Astrocyte (in vitro differentiated cells and primary cell): ENCODE measurements around the gene GABRR3. TPM values are rescaled to one million over a fixed set of nuclear protein-coding genes. Genes with fewer than 3 reads are reported as not detected.

Source experiments
- DNase-seq: peaks from one replicate; pipeline ENCODE4 v3.0.0-alpha.2; 2010; ENCODE audit warnings: low read depth
- FAIRE-seq: peaks from 2 replicates; lab custom pipeline; 2011; peaks lifted over from hg19 to GRCh38; lab: Jason Lieb, UNC
- H2AFZ ChIP-seq: 2 replicates; pipeline ENCODE4 v1.6.0; 2012; ENCODE audit warnings: low read depth, low read length, inconsistent platforms
- H3K27ac ChIP-seq: 2 replicates; pipeline ENCODE4 v1.5.1; 2011; ENCODE audit warnings: low read depth, low read length, inconsistent platforms
- H3K27me3 ChIP-seq: 2 replicates; pipeline ENCODE4 v1.6.0; 2011; ENCODE audit warnings: low read length, inconsistent platforms; ENCODE audit not compliant: insufficient read depth
- H3K36me3 ChIP-seq: 2 replicates; pipeline ENCODE4 v1.5.1; 2011; ENCODE audit warnings: low read length, inconsistent platforms; ENCODE audit not compliant: insufficient read depth
- H3K4me1 ChIP-seq: 2 replicates; pipeline ENCODE4 v1.5.1; 2011; ENCODE audit warnings: low read length, inconsistent platforms; ENCODE audit not compliant: insufficient read depth
- H3K4me2 ChIP-seq: 2 replicates; pipeline ENCODE4 v1.6.0; 2012; ENCODE audit warnings: low read length, inconsistent platforms
- H3K4me3 ChIP-seq: 2 replicates; pipeline ENCODE4 v1.5.1; 2011; ENCODE audit warnings: low read depth, mild to moderate bottlenecking, low read length, inconsistent platforms; ENCODE audit not compliant: insufficient read depth
- H3K79me2 ChIP-seq: 2 replicates; pipeline ENCODE4 v1.6.0; 2012; ENCODE audit warnings: mild to moderate bottlenecking, low read length, inconsistent platforms; ENCODE audit not compliant: insufficient read depth
- H3K9ac ChIP-seq: 2 replicates; pipeline ENCODE4 v1.6.0; 2012; ENCODE audit warnings: mild to moderate bottlenecking, low read length, inconsistent platforms
- H3K9me3 ChIP-seq: 2 replicates; pipeline ENCODE4 v1.5.1; 2012; ENCODE audit warnings: low read depth, mild to moderate bottlenecking, low read length, inconsistent platforms; ENCODE audit not compliant: insufficient read depth
- H4K20me1 ChIP-seq: 2 replicates; pipeline ENCODE4 v1.6.0; 2012; ENCODE audit warnings: low read length, inconsistent platforms; ENCODE audit not compliant: insufficient read depth
- H3K27ac Mint-ChIP-seq: one replicate; pipeline ENCODE4 v1.8.0; 2021; ENCODE audit warnings: mild to moderate bottlenecking, mixed read lengths; ENCODE audit not compliant: unreplicated experiment
- H3K27me3 Mint-ChIP-seq: one replicate; pipeline ENCODE4 v1.8.0; 2021; ENCODE audit warnings: low read depth, mixed read lengths; ENCODE audit not compliant: unreplicated experiment
- H3K36me3 Mint-ChIP-seq: one replicate; pipeline ENCODE4 v1.8.0; 2021; ENCODE audit warnings: low read depth, mixed read lengths; ENCODE audit not compliant: unreplicated experiment
- H3K4me1 Mint-ChIP-seq: one replicate; pipeline ENCODE4 v1.8.0; 2021; ENCODE audit warnings: low read depth, mixed read lengths; ENCODE audit not compliant: unreplicated experiment
- H3K4me3 Mint-ChIP-seq: one replicate; pipeline ENCODE4 v1.8.0; 2021; ENCODE audit warnings: mild to moderate bottlenecking, moderate library complexity, mixed read lengths; ENCODE audit not compliant: unreplicated experiment
- H3K9me3 Mint-ChIP-seq: one replicate; pipeline ENCODE4 v1.8.0; 2021; ENCODE audit warnings: mild to moderate bottlenecking, mixed read lengths; ENCODE audit not compliant: unreplicated experiment
- EZH2 ChIP-seq: IDR thresholded peaks from 2 replicates; pipeline ENCODE4 v1.6.1; 2012; ENCODE audit warnings: mild to moderate bottlenecking, low read length, inconsistent platforms; ENCODE audit not compliant: insufficient read depth
- total RNA-seq: library from RNA; stranded (reverse); gene quantifications from 2 replicates; pipeline ENCODE4 v1.2.1, GENCODE V29; 2021
- TF ChIP-seq, protein P1 (sequence below): IDR thresholded peaks from 2 replicates; pipeline ENCODE4 v1.5.1; 2011; ENCODE audit warnings: low read depth, mild to moderate bottlenecking, inconsistent platforms, low read length, moderate library complexity; ENCODE audit not compliant: insufficient read depth

GABRR3 gene
- total RNA-seq, 1 donor from 2014 or later, result not detected

DNA sequence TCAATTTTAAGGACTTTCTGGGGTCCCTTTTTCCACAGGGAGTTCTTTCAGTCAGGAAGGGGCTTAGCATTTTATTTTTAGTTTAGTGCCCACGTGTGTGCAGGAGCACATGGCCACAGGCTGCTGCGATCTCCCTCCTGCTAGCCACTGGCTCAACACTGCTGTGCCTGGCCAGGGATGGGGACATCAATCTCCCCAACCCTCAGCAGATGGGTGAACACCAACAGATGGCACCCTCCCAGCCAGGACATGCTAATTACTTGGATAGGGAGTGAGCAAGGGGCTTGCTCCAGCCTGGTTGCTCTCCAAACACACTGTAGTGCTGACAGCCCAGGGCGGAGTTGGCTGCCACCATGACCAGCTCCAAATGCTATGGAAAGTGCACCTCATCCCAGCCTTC, 55.5 kb downstream of the GABRR3 start:
- no peak for DNase-seq
- H3K36me3 ChIP-seq, result no peaks in the 10 kb centered on the region
- H3K27me3 Mint-ChIP-seq, result peaks cover 3% of the 10 kb centered on the region
- TF ChIP-seq, protein P1, sequence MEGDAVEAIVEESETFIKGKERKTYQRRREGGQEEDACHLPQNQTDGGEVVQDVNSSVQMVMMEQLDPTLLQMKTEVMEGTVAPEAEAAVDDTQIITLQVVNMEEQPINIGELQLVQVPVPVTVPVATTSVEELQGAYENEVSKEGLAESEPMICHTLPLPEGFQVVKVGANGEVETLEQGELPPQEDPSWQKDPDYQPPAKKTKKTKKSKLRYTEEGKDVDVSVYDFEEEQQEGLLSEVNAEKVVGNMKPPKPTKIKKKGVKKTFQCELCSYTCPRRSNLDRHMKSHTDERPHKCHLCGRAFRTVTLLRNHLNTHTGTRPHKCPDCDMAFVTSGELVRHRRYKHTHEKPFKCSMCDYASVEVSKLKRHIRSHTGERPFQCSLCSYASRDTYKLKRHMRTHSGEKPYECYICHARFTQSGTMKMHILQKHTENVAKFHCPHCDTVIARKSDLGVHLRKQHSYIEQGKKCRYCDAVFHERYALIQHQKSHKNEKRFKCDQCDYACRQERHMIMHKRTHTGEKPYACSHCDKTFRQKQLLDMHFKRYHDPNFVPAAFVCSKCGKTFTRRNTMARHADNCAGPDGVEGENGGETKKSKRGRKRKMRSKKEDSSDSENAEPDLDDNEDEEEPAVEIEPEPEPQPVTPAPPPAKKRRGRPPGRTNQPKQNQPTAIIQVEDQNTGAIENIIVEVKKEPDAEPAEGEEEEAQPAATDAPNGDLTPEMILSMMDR, result no peak
- TF ChIP-seq EZH2, result no peak
- H4K20me1 ChIP-seq, result no peaks in the 10 kb centered on the region
- H3K27me3 ChIP-seq, result no peaks in the 10 kb centered on the region
- no peaks in the 10 kb centered on the region for H3K9me3 Mint-ChIP-seq
- peaks cover 2% of the 10 kb centered on the region for H3K4me1 ChIP-seq
- no peak overlapping the region for H3K27ac Mint-ChIP-seq
- H3K79me2 ChIP-seq, result no peaks in the 10 kb centered on the region
- H3K4me3 ChIP-seq, result no peak overlapping the region
- no peaks in the 10 kb centered on the region for H3K9me3 ChIP-seq
- no peak overlapping the region for H3K4me3 Mint-ChIP-seq
- FAIRE-seq, result no peak
- no peak overlapping the region for H2AFZ ChIP-seq
- H3K9ac ChIP-seq, result no peak overlapping the region
- H3K4me2 ChIP-seq, result no peak overlapping the region
- H3K36me3 Mint-ChIP-seq, result no peaks in the 10 kb centered on the region
- H3K4me1 Mint-ChIP-seq, result peaks cover 4% of the 10 kb centered on the region
- no peak overlapping the region for H3K27ac ChIP-seq

DNA sequence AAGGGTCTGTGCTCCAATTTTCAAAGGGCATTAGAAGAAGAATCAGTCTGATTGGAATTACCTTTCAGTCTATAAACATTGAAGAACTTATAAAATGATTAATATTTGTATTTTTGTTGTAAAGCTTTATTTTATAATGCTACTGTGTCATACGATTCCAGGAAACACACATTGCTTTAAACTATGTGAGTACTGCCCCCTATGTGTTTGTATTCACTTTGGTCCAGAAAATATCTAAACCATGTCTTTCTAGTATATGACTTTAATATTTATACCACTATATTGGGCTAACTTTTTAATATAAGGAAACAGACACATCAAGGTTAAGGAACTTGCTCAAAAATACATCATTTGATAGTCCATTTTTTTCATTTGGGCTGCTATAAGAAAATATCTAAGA, 59.6 kb downstream of the GABRR3 start:
- Histone ChIP-seq H3K36me3 (no peaks in the 10 kb centered on the region), H3K4me3 (no peak overlapping the region), H3K79me2 (peaks cover 14% of the 10 kb centered on the region), H3K27ac (no peak overlapping the region), H3K27me3 (no peaks in the 10 kb centered on the region), H3K9me3 (no peaks in the 10 kb centered on the region), H3K4me1 (peaks cover 10% of the 10 kb centered on the region), H3K9ac (no peak overlapping the region), H2AFZ (no peak overlapping the region), H3K4me2 (no peak overlapping the region), H4K20me1 (no peaks in the 10 kb centered on the region)
- FAIRE-seq (no peak), DNase-seq (no peak)
- no peaks in the 10 kb centered on the region for H3K4me1 Mint-ChIP-seq
- H3K27ac Mint-ChIP-seq, result no peak overlapping the region
- H3K36me3 Mint-ChIP-seq, result no peaks in the 10 kb centered on the region
- no peak for TF ChIP-seq EZH2
- TF ChIP-seq, protein P1, result no peak
- no peak overlapping the region for H3K4me3 Mint-ChIP-seq
- peaks cover 3% of the 10 kb centered on the region for H3K27me3 Mint-ChIP-seq
- H3K9me3 Mint-ChIP-seq, result no peaks in the 10 kb centered on the region

DNA sequence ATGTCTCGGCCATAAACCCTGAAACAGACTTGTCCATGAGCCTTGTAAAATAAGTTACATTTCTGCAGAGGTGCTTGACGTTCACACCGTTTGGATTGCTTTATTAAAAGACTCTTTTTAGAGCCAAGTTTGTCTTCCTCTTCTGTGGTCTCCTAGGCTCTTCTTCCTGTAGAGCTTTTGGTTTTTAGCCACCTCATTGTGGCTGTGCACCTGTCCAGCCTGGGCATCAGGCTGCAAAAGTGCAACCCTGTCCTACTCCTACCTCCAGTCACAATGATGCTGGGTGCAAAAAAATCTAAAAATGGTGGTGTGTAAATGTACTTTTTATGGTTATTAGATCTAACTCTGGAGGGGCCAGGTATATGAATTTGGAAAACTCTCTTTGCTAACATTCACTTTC, 60.1 kb downstream of the GABRR3 start:
- FAIRE-seq, result no peak
- H3K27ac ChIP-seq, result no peak overlapping the region
- H3K36me3 Mint-ChIP-seq, result no peaks in the 10 kb centered on the region
- H3K4me3 Mint-ChIP-seq, result no peak overlapping the region
- peaks cover under 1% of the 10 kb centered on the region for H3K27me3 Mint-ChIP-seq
- no peak overlapping the region for H3K4me2 ChIP-seq
- no peaks in the 10 kb centered on the region for H4K20me1 ChIP-seq
- no peaks in the 10 kb centered on the region for H3K9me3 Mint-ChIP-seq
- H2AFZ ChIP-seq, result no peak overlapping the region
- H3K9me3 ChIP-seq, result no peaks in the 10 kb centered on the region
- H3K4me1 ChIP-seq, result peaks cover 10% of the 10 kb centered on the region
- H3K36me3 ChIP-seq, result no peaks in the 10 kb centered on the region
- H3K27me3 ChIP-seq, result no peaks in the 10 kb centered on the region
- no peak overlapping the region for H3K27ac Mint-ChIP-seq
- no peak overlapping the region for H3K4me3 ChIP-seq
- no peak overlapping the region for H3K9ac ChIP-seq
- H3K79me2 ChIP-seq, result peaks cover 19% of the 10 kb centered on the region
- TF ChIP-seq, protein P1, result no peak
- TF ChIP-seq EZH2, result no peak
- DNase-seq, result no peak
- H3K4me1 Mint-ChIP-seq, result no peaks in the 10 kb centered on the region
